Activated B cell treated with CpG ODN at 0.5 μM for 24 hours (primary cell): ENCODE results near the gene MEG3. TPM values are rescaled to one million over a fixed set of nuclear protein-coding genes. Genes with fewer than 3 reads are reported as not detected.

Experiments
- ATAC-seq: fragments of 200-7000 bp; cut with Tn5 transposase; one replicate; pipeline ENCODE4 v1.10.0; 2021; ENCODE audit warnings: low read depth, mild to moderate bottlenecking, moderate library complexity
- CTCF ChIA-PET: fragments of 350-600 bp; sonication (Branson Sonifier 250); formaldehyde crosslinking; loops from one replicate; lab custom pipeline; 2021; ENCODE audit warnings: antibody characterized with exemption; lab: Charles Lee
- POLR2A ChIA-PET: fragments of 350-600 bp; sonication (Branson Sonifier 250); formaldehyde crosslinking; loops from one replicate; lab custom pipeline; 2021; ENCODE audit warnings: antibody characterized with exemption; lab: Charles Lee
- DNase-seq: peaks from one replicate; pipeline ENCODE4 v3.0.0; 2022
- H3K27ac Mint-ChIP-seq: one replicate; pipeline ENCODE4 v1.8.0; 2020; ENCODE audit warnings: mixed read lengths
- H3K27me3 Mint-ChIP-seq: one replicate; pipeline ENCODE4 v1.8.0; 2021; ENCODE audit warnings: mixed read lengths
- H3K36me3 Mint-ChIP-seq: one replicate; pipeline ENCODE4 v1.8.0; 2021; ENCODE audit warnings: low read depth, mixed read lengths
- H3K4me1 Mint-ChIP-seq: one replicate; pipeline ENCODE4 v1.8.0; 2021; ENCODE audit warnings: mixed read lengths
- H3K4me3 Mint-ChIP-seq: one replicate; pipeline ENCODE4 v1.8.0; 2020; ENCODE audit warnings: mild to moderate bottlenecking, mixed read lengths
- H3K9me3 Mint-ChIP-seq: one replicate; pipeline ENCODE4 v1.8.0; 2020; ENCODE audit warnings: mixed read lengths
- intact Hi-C: fragments of 100-400 bp; cut with micrococcal nuclease; formaldehyde crosslinking; loops from one replicate; pipeline ENCODE4 v1.15.1; 2024
- total RNA-seq: library from RNA; stranded (reverse); gene quantifications from 2 replicates; pipeline ENCODE4 v1.2.3, GENCODE V29; 2022
- TF ChIP-seq, protein P1 (sequence below): fragments of 200-600 bp; IDR thresholded peaks from one replicate; pipeline ENCODE4 v1.8.0; 2022; ENCODE audit warnings: antibody characterized with exemption, mild to moderate bottlenecking

The MEG3 gene
- total RNA-seq, 1 donor from 2014 or later, result not detected

DNA sequence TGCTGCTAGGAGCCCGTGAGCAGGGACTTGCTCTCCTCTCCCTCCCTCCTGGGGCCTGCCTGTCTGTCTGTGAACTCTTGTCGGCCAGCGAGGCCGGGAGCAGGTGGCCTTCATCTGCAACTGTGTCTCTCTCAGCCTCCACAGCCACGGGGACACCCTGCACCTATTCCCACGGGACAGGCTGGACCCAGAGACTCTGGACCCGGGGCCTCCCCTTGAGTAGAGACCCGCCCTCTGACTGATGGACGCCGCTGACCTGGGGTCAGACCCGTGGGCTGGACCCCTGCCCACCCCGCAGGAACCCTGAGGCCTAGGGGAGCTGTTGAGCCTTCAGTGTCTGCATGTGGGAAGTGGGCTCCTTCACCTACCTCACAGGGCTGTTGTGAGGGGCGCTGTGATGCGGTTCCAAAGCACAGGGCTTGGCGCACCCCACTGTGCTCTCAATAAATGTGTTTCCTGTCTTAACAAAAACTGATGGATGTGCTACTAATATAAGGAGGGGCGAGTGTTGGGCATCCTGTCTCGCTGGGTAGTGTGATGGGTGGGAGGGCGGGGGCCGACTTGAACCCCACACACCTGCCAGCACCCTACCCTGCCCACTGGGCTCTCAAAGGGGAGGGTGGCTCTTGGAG, 34.8 kb downstream of the MEG3 start:
- no peak for DNase-seq
- TF ChIP-seq, protein P1, sequence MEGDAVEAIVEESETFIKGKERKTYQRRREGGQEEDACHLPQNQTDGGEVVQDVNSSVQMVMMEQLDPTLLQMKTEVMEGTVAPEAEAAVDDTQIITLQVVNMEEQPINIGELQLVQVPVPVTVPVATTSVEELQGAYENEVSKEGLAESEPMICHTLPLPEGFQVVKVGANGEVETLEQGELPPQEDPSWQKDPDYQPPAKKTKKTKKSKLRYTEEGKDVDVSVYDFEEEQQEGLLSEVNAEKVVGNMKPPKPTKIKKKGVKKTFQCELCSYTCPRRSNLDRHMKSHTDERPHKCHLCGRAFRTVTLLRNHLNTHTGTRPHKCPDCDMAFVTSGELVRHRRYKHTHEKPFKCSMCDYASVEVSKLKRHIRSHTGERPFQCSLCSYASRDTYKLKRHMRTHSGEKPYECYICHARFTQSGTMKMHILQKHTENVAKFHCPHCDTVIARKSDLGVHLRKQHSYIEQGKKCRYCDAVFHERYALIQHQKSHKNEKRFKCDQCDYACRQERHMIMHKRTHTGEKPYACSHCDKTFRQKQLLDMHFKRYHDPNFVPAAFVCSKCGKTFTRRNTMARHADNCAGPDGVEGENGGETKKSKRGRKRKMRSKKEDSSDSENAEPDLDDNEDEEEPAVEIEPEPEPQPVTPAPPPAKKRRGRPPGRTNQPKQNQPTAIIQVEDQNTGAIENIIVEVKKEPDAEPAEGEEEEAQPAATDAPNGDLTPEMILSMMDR, result no peak
- H3K9me3 Mint-ChIP-seq, result peaks cover 4% of the 10 kb centered on the region
- no peak overlapping the region for H3K4me3 Mint-ChIP-seq
- intact Hi-C loops, result no loop called here
- no peak overlapping the region for H3K27ac Mint-ChIP-seq
- H3K36me3 Mint-ChIP-seq, result no peaks in the 10 kb centered on the region
- H3K4me1 Mint-ChIP-seq, result no peaks in the 10 kb centered on the region
- no peaks in the 10 kb centered on the region for H3K27me3 Mint-ChIP-seq
- CTCF ChIA-PET, result no interaction called here
- POLR2A ChIA-PET, result no interaction called here
- no peak for ATAC-seq

DNA sequence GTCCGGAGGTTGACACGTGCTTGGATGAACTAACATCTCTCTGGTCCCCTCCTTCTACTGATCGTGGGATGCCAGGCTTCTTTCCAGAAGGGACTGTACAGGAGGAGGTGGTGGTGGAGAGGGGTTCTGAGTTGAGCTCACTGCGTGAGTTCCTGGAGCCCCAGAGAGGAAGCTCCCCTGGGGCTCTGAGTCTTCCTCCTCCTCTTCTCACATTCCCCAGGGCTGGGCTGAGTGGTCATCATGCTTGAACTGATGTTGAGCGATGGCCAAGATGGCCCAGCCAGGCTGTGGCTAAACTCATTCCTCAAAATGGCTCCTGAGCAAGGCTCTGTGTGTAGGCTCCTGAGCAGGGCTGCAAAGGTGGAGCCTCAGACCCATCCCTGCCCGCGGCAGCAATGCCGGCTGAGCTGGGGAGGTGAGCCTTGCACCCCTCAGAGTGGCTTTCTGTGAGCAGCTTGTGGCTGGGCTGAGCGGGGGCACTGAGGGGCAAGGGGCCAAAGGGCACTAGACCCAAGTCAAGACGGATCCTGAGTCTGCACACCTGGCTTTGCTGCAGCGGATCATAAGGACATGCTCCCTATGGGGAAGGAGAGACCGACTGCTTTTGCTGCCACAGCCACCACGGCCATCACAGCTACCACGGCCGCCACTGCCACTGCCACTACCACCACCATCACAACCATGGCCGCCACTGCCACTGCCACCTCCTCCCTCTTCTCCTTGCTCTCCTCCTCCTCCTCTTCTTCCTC, 35.4 kb downstream of the MEG3 start:
- intact Hi-C loops, result no loop called here
- Mint-ChIP-seq H3K27ac (no peak overlapping the region), H3K4me1 (no peaks in the 10 kb centered on the region), H3K36me3 (no peaks in the 10 kb centered on the region), H3K4me3 (no peak overlapping the region), H3K27me3 (no peaks in the 10 kb centered on the region), H3K9me3 (peaks cover 4% of the 10 kb centered on the region)
- ChIA-PET POLR2A (no interaction called here), CTCF (no interaction called here)
- DNase-seq (no peak), ATAC-seq (no peak)
- TF ChIP-seq, protein P1, result no peak

DNA sequence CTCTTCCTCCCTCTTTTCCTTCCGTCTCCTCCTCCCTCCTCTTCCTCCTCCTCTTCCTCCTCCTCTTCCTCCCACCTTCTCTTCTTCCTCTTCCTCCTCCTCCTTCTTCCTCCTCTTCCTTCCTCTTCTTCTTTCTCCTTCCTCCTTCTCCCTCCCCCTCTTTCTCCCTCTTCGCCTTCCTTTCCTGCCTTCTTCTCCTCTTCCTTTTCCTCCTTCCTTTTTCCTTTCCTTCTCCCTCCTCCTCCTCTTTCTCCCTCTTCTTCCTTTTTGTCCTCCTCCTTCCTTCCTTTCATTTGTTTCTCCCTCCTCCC, 36.0 kb downstream of the MEG3 start:
- POLR2A ChIA-PET, result no interaction called here

DNA sequence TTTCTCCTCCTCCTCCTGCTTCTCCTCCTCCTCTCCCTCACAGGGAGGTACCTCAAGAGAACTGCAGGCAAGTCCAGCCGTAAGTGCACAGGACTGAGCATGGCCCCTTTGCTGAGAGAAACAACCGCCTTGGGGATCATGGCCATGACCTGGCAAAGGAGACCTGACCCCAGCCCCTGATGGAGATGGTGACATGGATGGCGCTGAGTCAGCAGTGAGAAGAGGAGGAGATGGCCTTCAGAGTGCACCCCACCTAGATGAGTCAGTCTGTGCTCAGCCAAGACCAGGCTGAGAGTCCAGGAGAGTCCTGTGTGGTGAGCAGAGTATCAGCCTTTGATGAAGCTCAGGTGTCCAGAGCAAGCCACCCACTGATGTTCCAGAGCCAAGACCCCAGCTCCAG, 36.4 kb downstream of the MEG3 start:
- H3K27me3 Mint-ChIP-seq, result no peaks in the 10 kb centered on the region
- ChIA-PET POLR2A (no interaction called here), CTCF (no interaction called here)
- H3K36me3 Mint-ChIP-seq, result no peaks in the 10 kb centered on the region
- intact Hi-C loops, result no loop called here
- no peak for DNase-seq
- no peaks in the 10 kb centered on the region for H3K4me1 Mint-ChIP-seq
- peaks cover 4% of the 10 kb centered on the region for H3K9me3 Mint-ChIP-seq
- ATAC-seq, result no peak
- TF ChIP-seq, protein P1, result no peak
- H3K4me3 Mint-ChIP-seq, result no peak overlapping the region
- no peak overlapping the region for H3K27ac Mint-ChIP-seq

More for the DNA sequence above, 36.0 kb downstream of the MEG3 start:
- intact Hi-C loops, result no loop called here
- no peak overlapping the region for H3K27ac Mint-ChIP-seq
- no peaks in the 10 kb centered on the region for H3K27me3 Mint-ChIP-seq
- peaks cover 4% of the 10 kb centered on the region for H3K9me3 Mint-ChIP-seq
- DNase-seq (no peak), ATAC-seq (no peak)
- no peaks in the 10 kb centered on the region for H3K36me3 Mint-ChIP-seq
- CTCF ChIA-PET, result no interaction called here
- no peak overlapping the region for H3K4me3 Mint-ChIP-seq
- no peaks in the 10 kb centered on the region for H3K4me1 Mint-ChIP-seq
- TF ChIP-seq, protein P1, result no peak

DNA sequence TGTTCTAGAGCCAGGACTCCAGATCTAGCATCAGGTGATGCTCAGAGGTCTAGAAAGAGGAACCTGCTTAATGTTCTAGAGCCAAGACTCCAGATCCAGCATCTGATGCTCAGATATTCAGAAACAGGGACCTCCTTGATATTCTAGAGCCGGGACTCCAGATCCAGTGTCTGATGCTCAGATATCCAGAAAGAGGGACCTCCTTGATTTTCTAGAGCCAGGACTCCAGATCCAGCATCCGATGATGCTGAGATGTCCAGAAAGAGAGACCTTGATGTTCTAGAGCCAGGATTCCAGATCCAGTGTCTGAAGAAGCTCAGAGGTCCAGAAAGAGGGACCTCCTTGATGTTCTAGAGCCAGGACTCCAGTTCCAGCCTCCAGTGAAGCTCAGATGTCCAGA, 36.9 kb downstream of the MEG3 start:
- intact Hi-C loops, result no loop called here
- ChIA-PET POLR2A (no interaction called here), CTCF (no interaction called here)
- H3K4me1 Mint-ChIP-seq, result no peaks in the 10 kb centered on the region
- TF ChIP-seq, protein P1, result no peak
- no peaks in the 10 kb centered on the region for H3K36me3 Mint-ChIP-seq
- no peak overlapping the region for H3K27ac Mint-ChIP-seq
- DNase-seq, result no peak
- no peak overlapping the region for H3K4me3 Mint-ChIP-seq
- H3K27me3 Mint-ChIP-seq, result no peaks in the 10 kb centered on the region
- peaks cover 4% of the 10 kb centered on the region for H3K9me3 Mint-ChIP-seq
- ATAC-seq, result no peak
